ENCODE measurements around the gene CACNA1C. TPM values are rescaled to one million over a fixed set of nuclear protein-coding genes. Genes with fewer than 3 reads are reported as not detected.

The CACNA1C gene
- total and polyA plus RNA-seq, 2 donors (not counting 1 experiment from before 2014, with no cell fraction given), result 7.6 to 11.4 TPM

GRCh38 chr12:2323532-2324255 lies 270.9 kb downstream of the CACNA1C start:
- Histone ChIP-seq H2AFZ (ENCODE audit: low read length) (no peak overlapping the region), H3K9me3 (ENCODE audit: control insufficient read depth, insufficient read depth, low read depth, low read length) (no peaks in the 10 kb centered on the region), H3K27ac (ENCODE audit: insufficient read depth, low read length) (no peak overlapping the region), H3K9ac (ENCODE audit: insufficient read depth, low read length) (no peak overlapping the region), H3K4me3 (replicated peaks in 1 of 4; ENCODE audit: control extremely low read depth in 1 of 4, insufficient read depth in 1 of 4, low read depth in 3 of 4, low read length in 4 of 4) (no peak overlapping the region), H3K4me1 (ENCODE audit: control insufficient read depth, extremely low read depth, insufficient read depth, low read length) (peaks cover 14% of the 10 kb centered on the region), H3K27me3 (ENCODE audit: control insufficient read depth, insufficient read depth, low read length) (no peaks in the 10 kb centered on the region), H3K79me2 (ENCODE audit: control insufficient read depth, insufficient read depth, low read length) (no peaks in the 10 kb centered on the region), H3K4me2 (ENCODE audit: extremely low read depth, insufficient read depth, low read length) (no peak overlapping the region), H3K36me3 (ENCODE audit: control insufficient read depth, insufficient read depth, low read length) (no peaks in the 10 kb centered on the region), H4K20me1 (ENCODE audit: control insufficient read depth, extremely low read depth, insufficient read depth, low read length) (no peaks in the 10 kb centered on the region)
- DNase-seq (ENCODE audit: low read depth in 2 of 2), result peak in 1 of 2 donors; percentile 23
- TF ChIP-seq EZH2 (IDR thresholded peaks at IDR 0.05; ENCODE audit: low read length, missing control alignments) (no peak), CTCF (conservative IDR thresholded peaks at IDR 0.05 in 1 of 2, IDR thresholded peaks at IDR 0.05 in 1 of 2; ENCODE audit: low read depth in 1 of 2, low read length in 2 of 2) (no peak)

- Histone ChIP-seq H3K79me2 (ENCODE audit: control insufficient read depth, insufficient read depth, low read length) (no peaks in the 10 kb centered on the region), H2AFZ (ENCODE audit: low read length) (no peak overlapping the region), H4K20me1 (ENCODE audit: control insufficient read depth, extremely low read depth, insufficient read depth, low read length) (no peaks in the 10 kb centered on the region), H3K36me3 (ENCODE audit: control insufficient read depth, insufficient read depth, low read length) (no peaks in the 10 kb centered on the region), H3K4me1 (ENCODE audit: control insufficient read depth, extremely low read depth, insufficient read depth, low read length) (peaks cover 14% of the 10 kb centered on the region), H3K4me2 (ENCODE audit: extremely low read depth, insufficient read depth, low read length) (no peak overlapping the region), H3K9ac (ENCODE audit: insufficient read depth, low read length) (no peak overlapping the region), H3K9me3 (ENCODE audit: control insufficient read depth, insufficient read depth, low read depth, low read length) (no peaks in the 10 kb centered on the region), H3K4me3 (replicated peaks in 1 of 4; ENCODE audit: control extremely low read depth in 1 of 4, insufficient read depth in 1 of 4, low read depth in 3 of 4, low read length in 4 of 4) (no peak overlapping the region), H3K27me3 (ENCODE audit: control insufficient read depth, insufficient read depth, low read length) (no peaks in the 10 kb centered on the region), H3K27ac (ENCODE audit: insufficient read depth, low read length) (no peak overlapping the region)
- TF ChIP-seq CTCF (conservative IDR thresholded peaks at IDR 0.05 in 1 of 2, IDR thresholded peaks at IDR 0.05 in 1 of 2; ENCODE audit: low read depth in 1 of 2, low read length in 2 of 2) (no peak), EZH2 (IDR thresholded peaks at IDR 0.05; ENCODE audit: low read length, missing control alignments) (no peak)
- peak in 1 of 2 donors; percentile 33 for DNase-seq (ENCODE audit: low read depth in 2 of 2)
Observed at GRCh38 chr12:2324387-2324786, 271.6 kb downstream of the CACNA1C start.

GRCh38 chr12:2325519-2325918 lies 272.7 kb downstream of the CACNA1C start:
- TF ChIP-seq CTCF (conservative IDR thresholded peaks at IDR 0.05 in 1 of 2, IDR thresholded peaks at IDR 0.05 in 1 of 2; ENCODE audit: low read depth in 1 of 2, low read length in 2 of 2) (no peak), EZH2 (IDR thresholded peaks at IDR 0.05; ENCODE audit: low read length, missing control alignments) (no peak)
- Histone ChIP-seq H2AFZ (ENCODE audit: low read length) (no peak overlapping the region), H3K4me1 (ENCODE audit: control insufficient read depth, extremely low read depth, insufficient read depth, low read length) (peaks cover 9% of the 10 kb centered on the region)

More at GRCh38 chr12:2325519-2325918, 272.7 kb downstream of the CACNA1C start:
- Histone ChIP-seq H3K27me3 (ENCODE audit: control insufficient read depth, insufficient read depth, low read length) (no peaks in the 10 kb centered on the region), H3K4me2 (ENCODE audit: extremely low read depth, insufficient read depth, low read length) (no peak overlapping the region), H3K4me3 (replicated peaks in 1 of 4; ENCODE audit: control extremely low read depth in 1 of 4, insufficient read depth in 1 of 4, low read depth in 3 of 4, low read length in 4 of 4) (no peak overlapping the region), H3K27ac (ENCODE audit: insufficient read depth, low read length) (no peak overlapping the region), H3K36me3 (ENCODE audit: control insufficient read depth, insufficient read depth, low read length) (no peaks in the 10 kb centered on the region), H4K20me1 (ENCODE audit: control insufficient read depth, extremely low read depth, insufficient read depth, low read length) (no peaks in the 10 kb centered on the region), H3K79me2 (ENCODE audit: control insufficient read depth, insufficient read depth, low read length) (no peaks in the 10 kb centered on the region), H3K9ac (ENCODE audit: insufficient read depth, low read length) (no peak overlapping the region), H3K9me3 (ENCODE audit: control insufficient read depth, insufficient read depth, low read depth, low read length) (no peaks in the 10 kb centered on the region)
- DNase-seq (ENCODE audit: low read depth in 2 of 2), result no peak
